NT2/D1 (cell line): ENCODE measurements around the gene LRCOL1.

ENCODE experiments used
- DNase-seq: peaks from one replicate; pipeline ENCODE4 v3.0.0-alpha.2; 2011; ENCODE audit warnings: low read depth, low spot score
- H3K27me3 ChIP-seq: 2 replicates; pipeline ENCODE4 v1.6.0; 2011; ENCODE audit warnings: mild to moderate bottlenecking; ENCODE audit not compliant: insufficient read length, insufficient read depth
- H3K36me3 ChIP-seq: 2 replicates; pipeline ENCODE4 v1.6.1; 2011; ENCODE audit warnings: mild to moderate bottlenecking, low read length, mixed read lengths; ENCODE audit not compliant: insufficient read depth, insufficient read length
- H3K4me1 ChIP-seq: 2 replicates; pipeline ENCODE4 v1.5.1; 2011; ENCODE audit not compliant: insufficient read depth, insufficient read length
- H3K4me3 ChIP-seq: 2 replicates; pipeline ENCODE4 v1.5.1; 2011; ENCODE audit warnings: low read depth; ENCODE audit not compliant: insufficient read length
- H3K9ac ChIP-seq: 2 replicates; pipeline ENCODE4 v1.6.0; 2011; ENCODE audit warnings: low read depth; ENCODE audit not compliant: insufficient read length
- H3K9me3 ChIP-seq: 2 replicates; pipeline ENCODE4 v1.5.1; 2011; ENCODE audit warnings: mild to moderate bottlenecking, low read length; ENCODE audit not compliant: insufficient read depth
- SUZ12 ChIP-seq: IDR thresholded peaks from 2 replicates; pipeline ENCODE4 v1.6.1; 2011; ENCODE audit not compliant: insufficient read length, insufficient read depth; ENCODE audit errors: extremely low read depth
- YY1 ChIP-seq: IDR thresholded peaks from 2 replicates; pipeline ENCODE4 v1.6.1; 2011; ENCODE audit not compliant: insufficient read length, insufficient read depth
- ZNF274 ChIP-seq: IDR thresholded peaks from 2 replicates; pipeline ENCODE4 v1.6.1; 2011; ENCODE audit warnings: mild to moderate bottlenecking, low read depth, low read length

LRCOL1 gene

GRCh38 chr12:132617135-132617701, 6.8 kb upstream of the LRCOL1 start:
- H3K4me3 ChIP-seq, result no peak overlapping the region
- peaks cover 61% of the 10 kb centered on the region for H3K27me3 ChIP-seq
- no peak for DNase-seq
- peaks cover 2% of the 10 kb centered on the region for H3K4me1 ChIP-seq
- H3K36me3 ChIP-seq, result peaks cover 7% of the 10 kb centered on the region
- no peak overlapping the region for H3K9ac ChIP-seq
- no peak for TF ChIP-seq SUZ12
- no peak for TF ChIP-seq YY1
- no peak for TF ChIP-seq ZNF274
- peaks cover 30% of the 10 kb centered on the region for H3K9me3 ChIP-seq

- H3K4me1 ChIP-seq, result peaks cover 2% of the 10 kb centered on the region
- no peak overlapping the region for H3K4me3 ChIP-seq
- DNase-seq, result no peak
- peaks cover 44% of the 10 kb centered on the region for H3K9me3 ChIP-seq
- H3K9ac ChIP-seq, result no peak overlapping the region
- H3K36me3 ChIP-seq, result no peaks in the 10 kb centered on the region
- TF ChIP-seq SUZ12, result no peak
- no peak for TF ChIP-seq ZNF274
- no peak for TF ChIP-seq YY1
- peaks cover 78% of the 10 kb centered on the region for H3K27me3 ChIP-seq
These were observed 5.2 kb upstream of the LRCOL1 start for GRCh38 chr12:132615579-132616038.

- H3K27me3 ChIP-seq, result peaks cover 83% of the 10 kb centered on the region
- peaks cover 2% of the 10 kb centered on the region for H3K4me1 ChIP-seq
- TF ChIP-seq SUZ12 (no peak), ZNF274 (no peak), YY1 (no peak)
- no peak overlapping the region for H3K4me3 ChIP-seq
- H3K9me3 ChIP-seq, result peaks cover 44% of the 10 kb centered on the region
- H3K36me3 ChIP-seq, result no peaks in the 10 kb centered on the region
- H3K9ac ChIP-seq, result no peak overlapping the region
- peak; percentile 82 for DNase-seq
These were observed 4.6 kb upstream of the LRCOL1 start for GRCh38 chr12:132614861-132615578.

- Histone ChIP-seq H3K9ac (no peak overlapping the region), H3K4me1 (no peaks in the 10 kb centered on the region), H3K4me3 (no peak overlapping the region), H3K27me3 (peaks cover 93% of the 10 kb centered on the region), H3K36me3 (no peaks in the 10 kb centered on the region), H3K9me3 (peaks cover 44% of the 10 kb centered on the region)
- no peak for DNase-seq
- TF ChIP-seq YY1, result no peak
- no peak for TF ChIP-seq ZNF274
- TF ChIP-seq SUZ12, result no peak
These were observed 3.6 kb upstream of the LRCOL1 start for GRCh38 chr12:132614029-132614428.

GRCh38 chr12:132611620-132612019, 1.2 kb upstream of the LRCOL1 start:
- Histone ChIP-seq H3K9ac (no peak overlapping the region), H3K4me1 (no peaks in the 10 kb centered on the region), H3K4me3 (no peak overlapping the region), H3K36me3 (no peaks in the 10 kb centered on the region), H3K9me3 (peaks cover 35% of the 10 kb centered on the region), H3K27me3 (peaks cover 100% of the 10 kb centered on the region)
- TF ChIP-seq SUZ12, result no peak
- TF ChIP-seq YY1, result no peak
- TF ChIP-seq ZNF274, result no peak
- DNase-seq, result no peak

GRCh38 chr12:132610866-132611602, 652 bp upstream of the LRCOL1 start:
- no peak overlapping the region for H3K9ac ChIP-seq
- H3K4me3 ChIP-seq, result no peak overlapping the region
- H3K36me3 ChIP-seq, result no peaks in the 10 kb centered on the region
- H3K27me3 ChIP-seq, result peaks cover 100% of the 10 kb centered on the region
- TF ChIP-seq ZNF274 (no peak), YY1 (no peak), SUZ12 (no peak)
- no peak for DNase-seq
- no peaks in the 10 kb centered on the region for H3K4me1 ChIP-seq
- peaks cover 29% of the 10 kb centered on the region for H3K9me3 ChIP-seq

- no peaks in the 10 kb centered on the region for H3K36me3 ChIP-seq
- TF ChIP-seq SUZ12 (no peak), ZNF274 (no peak), YY1 (no peak)
- H3K9ac ChIP-seq, result no peak overlapping the region
- no peak overlapping the region for H3K4me3 ChIP-seq
- peaks cover 98% of the 10 kb centered on the region for H3K27me3 ChIP-seq
- H3K9me3 ChIP-seq, result peaks cover 19% of the 10 kb centered on the region; the same call in 1 of the 2 replicates
- DNase-seq, result no peak
- H3K4me1 ChIP-seq, result peaks cover 4% of the 10 kb centered on the region
These were observed 1.9 kb downstream of the LRCOL1 start for GRCh38 chr12:132608231-132609171.
